PC-3 (cell line): ENCODE results near the gene UBAC2. TPM values are rescaled to one million over a fixed set of nuclear protein-coding genes. Genes with fewer than 3 reads are reported as not detected.

ENCODE experiments used
- ATAC-seq: fragments of 200-7000 bp; cut with Tn5 transposase; 2 replicates; pipeline ENCODE4 v1.9.1; 2020; ENCODE audit warnings: mild to moderate bottlenecking, moderate library complexity
- BruUV-seq: library from RNA; stranded (reverse); fragments of 400-500 nt; replicated peaks from 2 replicates; lab custom pipeline; 2021; lab: Mats Ljungman, UMichigan
- CTCF ChIA-PET: fragments of 300-600 bp; sonication (Branson Sonifier 250); formaldehyde crosslinking; loops from one replicate; lab custom pipeline; 2022; ENCODE audit warnings: antibody characterized with exemption; lab: Charles Lee
- POLR2A ChIA-PET: fragments of 300-600 bp; sonication (Branson Sonifier 250); formaldehyde crosslinking; loops from one replicate; lab custom pipeline; 2022; ENCODE audit warnings: antibody characterized with exemption; ENCODE audit not compliant: unreplicated experiment; lab: Charles Lee
- DNase-seq: peaks from one replicate; pipeline ENCODE4 v3.0.0-alpha.2; 2015
- H2AFZ ChIP-seq: fragments of 300-600 bp; sonication (generic); 2 replicates; pipeline ENCODE4 v1.6.0; 2016; ENCODE audit warnings: antibody characterized with exemption, low read length
- H3F3A ChIP-seq: fragments of 300-600 bp; sonication (generic); one replicate; pipeline ENCODE4 v1.6.0; 2017; ENCODE audit warnings: antibody characterized with exemption, low read length, control low read depth, mild to moderate bottlenecking; ENCODE audit not compliant: unreplicated experiment
- H3K27ac ChIP-seq: fragments of 300-600 bp; sonication (generic); 2 replicates; pipeline ENCODE4 v1.5.1; 2016; ENCODE audit warnings: mild to moderate bottlenecking, low read length
- H3K27me3 ChIP-seq: fragments of 300-600 bp; sonication (generic); 2 replicates; pipeline ENCODE4 v1.6.1; 2016; ENCODE audit warnings: low read length, mixed read lengths
- H3K36me3 ChIP-seq: fragments of 300-600 bp; sonication (generic); 2 replicates; pipeline ENCODE4 v1.6.1; 2016; ENCODE audit warnings: low read depth, mixed run types, low read length, mixed read lengths
- H3K4me1 ChIP-seq: fragments of 300-600 bp; sonication (generic); 2 replicates; pipeline ENCODE4 v1.5.1; 2016; ENCODE audit warnings: low read length; ENCODE audit not compliant: insufficient read depth
- H3K4me2 ChIP-seq: fragments of 300-600 bp; sonication (generic); 2 replicates; pipeline ENCODE4 v1.6.0; 2016; ENCODE audit warnings: low read length
- H3K4me3 ChIP-seq: fragments of 300-600 bp; sonication (generic); 2 replicates; pipeline ENCODE4 v1.5.1; 2016; ENCODE audit warnings: mild to moderate bottlenecking, low read length, mixed read lengths
- H3K79me2 ChIP-seq: fragments of 300-600 bp; sonication (generic); 2 replicates; pipeline ENCODE4 v1.6.1; 2017; ENCODE audit warnings: low read length, mixed read lengths
- H3K9ac ChIP-seq: fragments of 300-600 bp; sonication (generic); 2 replicates; pipeline ENCODE4 v1.6.0; 2016; ENCODE audit warnings: mild to moderate bottlenecking, low read length
- H3K9me2 ChIP-seq: fragments of 300-600 bp; sonication (generic); replicated peaks from 2 replicates; pipeline ENCODE4 v1.6.1; 2016; ENCODE audit warnings: mixed run types, low read length, mixed read lengths
- H3K9me3 ChIP-seq: fragments of 300-600 bp; sonication (generic); 2 replicates; pipeline ENCODE4 v1.6.1; 2016; ENCODE audit warnings: low read length, mixed read lengths
- H4K20me1 ChIP-seq: fragments of 300-600 bp; sonication (generic); 2 replicates; pipeline ENCODE4 v1.6.1; 2016; ENCODE audit warnings: low read length, mixed read lengths
- CTCF ChIP-seq: fragments of 300-600 bp; sonication (generic); conservative IDR thresholded peaks from 2 replicates; pipeline ENCODE4 v1.5.1; 2017; ENCODE audit warnings: antibody characterized with exemption, low read depth, mild to moderate bottlenecking, low read length
- EZH2 ChIP-seq: fragments of 300-600 bp; sonication (generic); IDR thresholded peaks from one replicate; pipeline ENCODE4 v1.6.1; 2017; ENCODE audit warnings: antibody characterized with exemption, mild to moderate bottlenecking, low read length; ENCODE audit not compliant: unreplicated experiment
- EZH2phosphoT487 ChIP-seq: fragments of 300-600 bp; sonication (generic); IDR thresholded peaks from 2 replicates; pipeline ENCODE4 v1.6.1; 2018; ENCODE audit warnings: mild to moderate bottlenecking, antibody characterized with exemption, low read length, borderline replicate concordance
- intact Hi-C: fragments of 100-400 bp; cut with micrococcal nuclease; formaldehyde crosslinking; loops from 2 replicates; pipeline ENCODE4 v1.9.0; 2023
- total RNA-seq: library from RNA; depleted of rRNA; stranded (reverse); fragments of >200 nt; gene quantifications from 2 replicates; pipeline ENCODE4 v1.2.3, GENCODE V29; 2014

UBAC2 gene
- total RNA-seq, 1 experiment from 2014 or later: 34.5 TPM

- H3K9ac ChIP-seq: no peak overlapping the region
- intact Hi-C loops: no loop called here
- no peaks in the 10 kb centered on the region for H3K36me3 ChIP-seq
- H3K4me3 ChIP-seq: no peak overlapping the region
- H3K27me3 ChIP-seq: no peaks in the 10 kb centered on the region
- H2AFZ ChIP-seq: no peak overlapping the region
- no peak for TF ChIP-seq CTCF
- TF ChIP-seq EZH2phosphoT487: no peak
- TF ChIP-seq EZH2: no peak
- ChIA-PET POLR2A (no interaction called here), CTCF (no interaction called here)
- H3K79me2 ChIP-seq: no peaks in the 10 kb centered on the region
- DNase-seq (no peak), ATAC-seq (no peak)
- no peaks in the 10 kb centered on the region for H3K9me2 ChIP-seq
- H3K27ac ChIP-seq: no peak overlapping the region
- peaks cover 22% of the 10 kb centered on the region for H3K4me1 ChIP-seq
- no peaks in the 10 kb centered on the region for H4K20me1 ChIP-seq
- BruUV-seq: no TSS peak
- no peaks in the 10 kb centered on the region for H3K9me3 ChIP-seq
- no peak overlapping the region for H3K4me2 ChIP-seq
- no peaks in the 10 kb centered on the region for H3F3A ChIP-seq
These were observed 152.6 kb downstream of the UBAC2 start for GRCh38 chr13:99353246-99353600.

DNA sequence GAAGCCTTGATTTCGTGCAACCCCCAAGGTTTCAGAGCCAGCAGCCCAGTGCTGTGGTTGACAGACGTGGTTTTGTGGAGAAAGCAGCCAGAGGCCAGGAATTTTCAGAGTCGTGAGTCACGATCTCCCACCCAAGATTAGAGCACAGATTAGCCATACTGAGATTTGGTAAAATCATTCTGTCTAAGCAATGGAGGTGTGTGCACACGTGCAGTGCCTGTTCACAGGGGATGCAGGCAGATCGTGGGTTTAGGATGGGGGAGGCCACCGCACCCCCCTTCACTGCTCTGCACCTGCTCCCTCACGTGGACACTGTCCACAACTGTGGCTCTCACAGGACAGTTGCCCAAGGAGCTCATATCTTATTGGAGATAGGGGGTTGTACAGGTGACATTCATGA lies 153.2 kb downstream of the UBAC2 start:
- Histone ChIP-seq H3K9ac (no peak overlapping the region), H3K9me3 (no peaks in the 10 kb centered on the region), H3K27me3 (no peaks in the 10 kb centered on the region), H3K9me2 (no peaks in the 10 kb centered on the region), H3K4me2 (no peak overlapping the region), H3K79me2 (no peaks in the 10 kb centered on the region), H3K4me1 (peaks cover 22% of the 10 kb centered on the region), H2AFZ (no peak overlapping the region), H3K27ac (no peak overlapping the region), H4K20me1 (no peaks in the 10 kb centered on the region), H3F3A (no peaks in the 10 kb centered on the region), H3K4me3 (no peak overlapping the region), H3K36me3 (no peaks in the 10 kb centered on the region)
- no TSS peak for BruUV-seq
- no peak for ATAC-seq
- CTCF ChIA-PET: no interaction called here
- POLR2A ChIA-PET: no interaction called here
- no peak for TF ChIP-seq EZH2
- TF ChIP-seq EZH2phosphoT487: no peak
- TF ChIP-seq CTCF: no peak
- no peak for DNase-seq
- intact Hi-C loops: no loop called here

DNA sequence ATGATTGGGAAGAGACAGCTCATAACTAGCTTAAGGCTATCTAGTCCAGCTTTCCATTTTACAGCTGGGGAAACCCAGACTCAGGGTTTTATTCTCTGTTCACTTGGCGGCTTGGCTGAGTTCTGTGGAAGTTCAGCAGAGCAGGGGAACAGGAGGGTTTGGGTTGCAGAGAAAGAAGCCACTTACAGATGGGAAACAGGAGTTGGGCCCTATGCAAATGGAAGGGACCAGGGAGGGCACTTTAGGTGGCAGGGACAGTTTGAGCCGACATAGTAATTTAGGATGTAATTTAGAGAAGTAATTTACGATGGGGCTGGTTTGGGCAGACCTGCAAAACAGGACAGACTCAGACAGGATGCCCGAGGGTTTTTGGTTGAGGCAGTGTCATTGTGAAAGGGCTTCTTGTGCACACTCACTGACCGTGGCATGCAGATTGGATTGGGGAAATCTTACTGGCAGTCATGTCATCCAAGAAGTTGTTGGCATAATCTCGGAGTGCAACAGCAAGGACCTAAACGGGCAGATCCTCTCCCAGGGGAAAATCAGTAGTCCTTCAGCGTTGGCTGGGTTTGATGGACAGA lies 153.8 kb downstream of the UBAC2 start:
- ATAC-seq (no peak), DNase-seq (peak; percentile 45)
- no peaks in the 10 kb centered on the region for H3K9me2 ChIP-seq
- H3K79me2 ChIP-seq: no peaks in the 10 kb centered on the region
- H3K4me3 ChIP-seq: no peak overlapping the region
- H3K36me3 ChIP-seq: no peaks in the 10 kb centered on the region
- TF ChIP-seq EZH2 (no peak), EZH2phosphoT487 (no peak), CTCF (no peak)
- no peaks in the 10 kb centered on the region for H3K9me3 ChIP-seq
- no peak overlapping the region for H2AFZ ChIP-seq
- no peaks in the 10 kb centered on the region for H4K20me1 ChIP-seq
- H3K4me1 ChIP-seq: peaks cover 22% of the 10 kb centered on the region
- H3F3A ChIP-seq: no peaks in the 10 kb centered on the region
- BruUV-seq: no TSS peak
- no peak overlapping the region for H3K9ac ChIP-seq
- H3K4me2 ChIP-seq: no peak overlapping the region
- H3K27ac ChIP-seq: no peak overlapping the region
- ChIA-PET CTCF (no interaction called here), POLR2A (no interaction called here)
- intact Hi-C loops: no loop called here
- H3K27me3 ChIP-seq: no peaks in the 10 kb centered on the region
